ENCODE measurements around the gene MAP2K2.
A peak's percentile ranks its signal among the peaks of the same experiment; 100 is the strongest.

- TF ChIP-seq CTCF (IDR thresholded peaks at IDR 0.05) (no peak), POLR2AphosphoS5 (IDR thresholded peaks at IDR 0.05) (peak in 2 of 3 donors; percentile 69 to 82), EP300 (IDR thresholded peaks at IDR 0.05; ENCODE audit: low read depth) (no peak), POLR2A (IDR thresholded peaks at IDR 0.05) (peak; percentile 76)
Measured at GRCh38 chr19:4094761-4095487, 29.0 kb downstream of the MAP2K2 start.
